ENCODE data around the gene ADAMTSL1. TPM values are rescaled to one million over a fixed set of nuclear protein-coding genes. Genes with fewer than 3 reads are reported as not detected.

ADAMTSL1 gene
- total and polyA plus RNA-seq, 2 experiments from 2014 or later, result 2.3 to 5.0 TPM

GRCh38 chr9:18877984-18878383 is 404.0 kb downstream of the ADAMTSL1 start:
- TF ChIP-seq ZNF114 (CRISPR knock-in tag; IDR thresholded peaks at IDR 0.05) (no peak), ZNF331 (CRISPR knock-in tag; IDR thresholded peaks at IDR 0.05; ENCODE audit: low read depth) (no peak), ETS1 (IDR thresholded peaks at IDR 0.05) (no peak)
- Mint-ChIP-seq H3K4me1 (no peaks in the 10 kb centered on the region), H3K27me3 (ENCODE audit: insufficient read depth, low read depth, poor library complexity) (no peaks in the 10 kb centered on the region), H3K36me3 (ENCODE audit: low read depth) (peaks cover under 1% of the 10 kb centered on the region; the same call in 2 of the 3 replicates), H3K27ac (no peak overlapping the region), H3K4me3 (no peak overlapping the region), H3K9me3 (peaks cover 6% of the 10 kb centered on the region)
- Histone ChIP-seq H3K4me1 (ENCODE audit: insufficient read depth) (no peaks in the 10 kb centered on the region), H3K36me3 (ENCODE audit: insufficient read depth) (no peaks in the 10 kb centered on the region), H3K27ac (ENCODE audit: low read depth) (no peak overlapping the region), H3K4me2 (no peak overlapping the region), H3K27me3 (ENCODE audit: insufficient read depth) (no peaks in the 10 kb centered on the region), H2AFZ (no peak overlapping the region), H3K9me2 (ENCODE audit: insufficient read depth) (no peaks in the 10 kb centered on the region), H3F3A (replicated peaks; ENCODE audit: low read depth) (no peaks in the 10 kb centered on the region), H4K20me1 (replicated peaks; ENCODE audit: insufficient read depth) (no peaks in the 10 kb centered on the region), H3K79me2 (replicated peaks; ENCODE audit: insufficient read depth) (no peaks in the 10 kb centered on the region), H3K4me3 (no peak overlapping the region)
- no peak for DNase-seq (ENCODE audit: low spot score)
- no peak for ATAC-seq

DNA sequence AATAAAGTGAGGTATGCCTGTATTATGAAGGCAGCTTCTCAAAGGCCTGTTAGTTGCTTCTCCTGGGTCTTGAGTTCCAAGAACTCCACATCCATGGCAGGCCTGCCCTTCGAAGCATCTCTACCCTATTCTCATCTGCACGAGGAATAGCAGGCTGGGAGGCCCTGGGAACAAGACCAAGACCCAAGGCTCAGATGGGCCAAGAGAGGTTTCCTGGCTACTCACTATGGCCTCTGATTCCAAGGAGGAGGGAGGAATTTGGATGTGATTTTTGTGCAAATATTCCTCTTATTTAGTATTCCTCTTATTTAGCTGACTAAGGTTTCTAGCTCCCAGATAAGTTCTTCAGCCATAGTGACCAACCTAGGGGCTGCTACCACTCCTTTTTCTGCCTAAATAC is 407.8 kb downstream of the ADAMTSL1 start:
- Mint-ChIP-seq H3K27ac (no peak overlapping the region), H3K9me3 (peaks cover 17% of the 10 kb centered on the region), H3K4me1 (no peaks in the 10 kb centered on the region), H3K36me3 (ENCODE audit: low read depth) (peaks cover 6% of the 10 kb centered on the region), H3K27me3 (ENCODE audit: insufficient read depth, low read depth, poor library complexity) (peaks cover 2% of the 10 kb centered on the region), H3K4me3 (no peak overlapping the region)
- H3K4me1 ChIP-seq (ENCODE audit: insufficient read depth), result no peaks in the 10 kb centered on the region
- no peaks in the 10 kb centered on the region for H3F3A ChIP-seq (replicated peaks; ENCODE audit: low read depth)
- no peaks in the 10 kb centered on the region for H3K79me2 ChIP-seq (replicated peaks; ENCODE audit: insufficient read depth)
- no peak overlapping the region for H3K27ac ChIP-seq (ENCODE audit: low read depth)
- no peaks in the 10 kb centered on the region for H4K20me1 ChIP-seq (replicated peaks; ENCODE audit: insufficient read depth)
- H3K4me3 ChIP-seq, result no peak overlapping the region
- H3K36me3 ChIP-seq (ENCODE audit: insufficient read depth), result no peaks in the 10 kb centered on the region
- H3K27me3 ChIP-seq (ENCODE audit: insufficient read depth), result no peaks in the 10 kb centered on the region
- ATAC-seq (no peak), DNase-seq (ENCODE audit: low spot score) (no peak)
- H3K9me2 ChIP-seq (ENCODE audit: insufficient read depth), result no peaks in the 10 kb centered on the region
- H3K4me2 ChIP-seq, result no peak overlapping the region
- no peak overlapping the region for H2AFZ ChIP-seq
- TF ChIP-seq, protein P1, sequence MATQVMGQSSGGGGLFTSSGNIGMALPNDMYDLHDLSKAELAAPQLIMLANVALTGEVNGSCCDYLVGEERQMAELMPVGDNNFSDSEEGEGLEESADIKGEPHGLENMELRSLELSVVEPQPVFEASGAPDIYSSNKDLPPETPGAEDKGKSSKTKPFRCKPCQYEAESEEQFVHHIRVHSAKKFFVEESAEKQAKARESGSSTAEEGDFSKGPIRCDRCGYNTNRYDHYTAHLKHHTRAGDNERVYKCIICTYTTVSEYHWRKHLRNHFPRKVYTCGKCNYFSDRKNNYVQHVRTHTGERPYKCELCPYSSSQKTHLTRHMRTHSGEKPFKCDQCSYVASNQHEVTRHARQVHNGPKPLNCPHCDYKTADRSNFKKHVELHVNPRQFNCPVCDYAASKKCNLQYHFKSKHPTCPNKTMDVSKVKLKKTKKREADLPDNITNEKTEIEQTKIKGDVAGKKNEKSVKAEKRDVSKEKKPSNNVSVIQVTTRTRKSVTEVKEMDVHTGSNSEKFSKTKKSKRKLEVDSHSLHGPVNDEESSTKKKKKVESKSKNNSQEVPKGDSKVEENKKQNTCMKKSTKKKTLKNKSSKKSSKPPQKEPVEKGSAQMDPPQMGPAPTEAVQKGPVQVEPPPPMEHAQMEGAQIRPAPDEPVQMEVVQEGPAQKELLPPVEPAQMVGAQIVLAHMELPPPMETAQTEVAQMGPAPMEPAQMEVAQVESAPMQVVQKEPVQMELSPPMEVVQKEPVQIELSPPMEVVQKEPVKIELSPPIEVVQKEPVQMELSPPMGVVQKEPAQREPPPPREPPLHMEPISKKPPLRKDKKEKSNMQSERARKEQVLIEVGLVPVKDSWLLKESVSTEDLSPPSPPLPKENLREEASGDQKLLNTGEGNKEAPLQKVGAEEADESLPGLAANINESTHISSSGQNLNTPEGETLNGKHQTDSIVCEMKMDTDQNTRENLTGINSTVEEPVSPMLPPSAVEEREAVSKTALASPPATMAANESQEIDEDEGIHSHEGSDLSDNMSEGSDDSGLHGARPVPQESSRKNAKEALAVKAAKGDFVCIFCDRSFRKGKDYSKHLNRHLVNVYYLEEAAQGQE (IDR thresholded peaks at IDR 0.05; ENCODE audit: unreplicated experiment), result no peak
- TF ChIP-seq ZNF114 (CRISPR knock-in tag; IDR thresholded peaks at IDR 0.05) (no peak), EZH2 (IDR thresholded peaks at IDR 0.05; ENCODE audit: low read depth, unreplicated experiment) (no peak), CREB1 (CRISPR knock-in tag; IDR thresholded peaks at IDR 0.05; ENCODE audit: low read depth) (no peak), EZH2phosphoT487 (IDR thresholded peaks at IDR 0.05; ENCODE audit: unreplicated experiment) (no peak), CTCF (conservative IDR thresholded peaks at IDR 0.05; ENCODE audit: low read depth in 2 of 2) (no peak), JUNB (IDR thresholded peaks at IDR 0.05; ENCODE audit: unreplicated experiment) (no peak), POLR2AphosphoS5 (IDR thresholded peaks at IDR 0.05; ENCODE audit: low read depth) (no peak)
